ENCODE results near the gene PIP4P1.

DNA sequence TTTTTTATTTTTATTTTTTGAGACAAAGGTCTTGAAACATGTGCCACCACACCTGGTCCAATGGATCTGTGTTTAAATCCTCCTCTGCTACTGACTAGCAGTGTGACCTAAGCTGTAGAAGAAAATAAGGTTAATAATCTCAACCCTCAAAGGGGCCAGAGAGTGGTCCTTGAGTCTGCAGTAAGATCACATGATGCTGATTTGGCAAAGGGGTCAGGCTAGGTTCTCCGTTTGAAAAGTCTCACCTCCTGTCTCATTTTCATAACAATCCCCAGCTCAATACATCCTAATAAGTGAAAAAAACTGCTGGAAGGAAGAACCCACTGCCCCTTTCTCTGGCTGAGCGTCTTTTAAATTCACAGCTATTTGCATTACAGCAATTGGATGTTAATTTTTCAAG is 40.0 kb downstream of the PIP4P1 start:
- TF ChIP-seq, protein P1, sequence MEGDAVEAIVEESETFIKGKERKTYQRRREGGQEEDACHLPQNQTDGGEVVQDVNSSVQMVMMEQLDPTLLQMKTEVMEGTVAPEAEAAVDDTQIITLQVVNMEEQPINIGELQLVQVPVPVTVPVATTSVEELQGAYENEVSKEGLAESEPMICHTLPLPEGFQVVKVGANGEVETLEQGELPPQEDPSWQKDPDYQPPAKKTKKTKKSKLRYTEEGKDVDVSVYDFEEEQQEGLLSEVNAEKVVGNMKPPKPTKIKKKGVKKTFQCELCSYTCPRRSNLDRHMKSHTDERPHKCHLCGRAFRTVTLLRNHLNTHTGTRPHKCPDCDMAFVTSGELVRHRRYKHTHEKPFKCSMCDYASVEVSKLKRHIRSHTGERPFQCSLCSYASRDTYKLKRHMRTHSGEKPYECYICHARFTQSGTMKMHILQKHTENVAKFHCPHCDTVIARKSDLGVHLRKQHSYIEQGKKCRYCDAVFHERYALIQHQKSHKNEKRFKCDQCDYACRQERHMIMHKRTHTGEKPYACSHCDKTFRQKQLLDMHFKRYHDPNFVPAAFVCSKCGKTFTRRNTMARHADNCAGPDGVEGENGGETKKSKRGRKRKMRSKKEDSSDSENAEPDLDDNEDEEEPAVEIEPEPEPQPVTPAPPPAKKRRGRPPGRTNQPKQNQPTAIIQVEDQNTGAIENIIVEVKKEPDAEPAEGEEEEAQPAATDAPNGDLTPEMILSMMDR (IDR thresholded peaks at IDR 0.05): no peak
- TF ChIP-seq POLR2A (IDR thresholded peaks at IDR 0.05) (no peak), POLR2AphosphoS5 (IDR thresholded peaks at IDR 0.05) (no peak), EP300 (IDR thresholded peaks at IDR 0.05) (no peak)

Measured in upper lobe of left lung (tissue), 4 donors.